ENCODE results near the gene WRAP53.

Gene WRAP53

GRCh38 chr17:7687072-7687907 is 987 bp upstream of the WRAP53 start, which contains the start of gene TP53:
Gene TP53 (minus strand): TSS chr17:7687490. CDS start chr17:7676594, 10,896 bp downstream.
- CTCF ChIA-PET, result interaction anchor here (0.6 to 9.5 kb wide), 68 partner anchors 11 to 760 kb away, joined by 3 to 201 read pairs (median 5); partner anchors contain the start of genes ATP1B2, CD68, EFNB3 and FXR2
- DNase-seq (ENCODE audit: low read depth, low spot score), result peak; percentile 58
- POLR2A ChIA-PET, result interaction anchor here (0.6 to 3.0 kb wide), 20 partner anchors 10 to 506 kb away, joined by 3 to 21 read pairs (median 4); partner anchors contain the start of genes CD68, EFNB3, FXR2 and MPDU1

DNA sequence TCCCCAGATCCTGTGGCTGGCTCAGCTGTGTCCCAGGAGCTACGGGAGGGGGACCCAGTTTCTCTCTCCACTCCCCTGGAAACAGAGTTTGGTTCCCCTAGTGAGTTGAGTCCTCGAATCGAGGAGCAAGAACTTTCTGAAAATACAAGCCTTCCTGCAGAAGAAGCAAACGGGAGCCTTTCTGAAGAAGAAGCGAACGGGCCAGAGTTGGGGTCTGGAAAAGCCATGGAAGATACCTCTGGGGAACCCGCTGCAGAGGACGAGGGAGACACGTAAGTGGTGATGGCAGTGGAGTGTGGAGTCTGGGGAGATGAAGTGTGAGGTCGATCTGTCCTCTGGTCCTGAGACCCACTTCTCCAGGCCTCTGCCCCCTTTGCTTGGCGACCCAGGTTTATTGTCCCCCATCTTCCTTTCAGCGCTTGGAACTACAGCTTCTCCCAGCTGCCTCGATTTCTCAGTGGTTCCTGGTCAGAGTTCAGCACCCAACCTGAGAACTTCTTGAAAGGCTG is 585 bp downstream of the WRAP53 start:
- TF ChIP-seq, protein P1, sequence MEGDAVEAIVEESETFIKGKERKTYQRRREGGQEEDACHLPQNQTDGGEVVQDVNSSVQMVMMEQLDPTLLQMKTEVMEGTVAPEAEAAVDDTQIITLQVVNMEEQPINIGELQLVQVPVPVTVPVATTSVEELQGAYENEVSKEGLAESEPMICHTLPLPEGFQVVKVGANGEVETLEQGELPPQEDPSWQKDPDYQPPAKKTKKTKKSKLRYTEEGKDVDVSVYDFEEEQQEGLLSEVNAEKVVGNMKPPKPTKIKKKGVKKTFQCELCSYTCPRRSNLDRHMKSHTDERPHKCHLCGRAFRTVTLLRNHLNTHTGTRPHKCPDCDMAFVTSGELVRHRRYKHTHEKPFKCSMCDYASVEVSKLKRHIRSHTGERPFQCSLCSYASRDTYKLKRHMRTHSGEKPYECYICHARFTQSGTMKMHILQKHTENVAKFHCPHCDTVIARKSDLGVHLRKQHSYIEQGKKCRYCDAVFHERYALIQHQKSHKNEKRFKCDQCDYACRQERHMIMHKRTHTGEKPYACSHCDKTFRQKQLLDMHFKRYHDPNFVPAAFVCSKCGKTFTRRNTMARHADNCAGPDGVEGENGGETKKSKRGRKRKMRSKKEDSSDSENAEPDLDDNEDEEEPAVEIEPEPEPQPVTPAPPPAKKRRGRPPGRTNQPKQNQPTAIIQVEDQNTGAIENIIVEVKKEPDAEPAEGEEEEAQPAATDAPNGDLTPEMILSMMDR (IDR thresholded peaks at IDR 0.05; ENCODE audit: insufficient read depth, low read length, missing control alignments), result no peak
- DNase-seq (ENCODE audit: low read depth, low spot score), result no peak
- peak overlapping the region; percentile 66 for H3K4me3 ChIP-seq (ENCODE audit: low read depth, low read length)
- ChIA-PET POLR2A (interaction anchor here (0.6 to 2.2 kb wide), 3 partner anchors 28 to 126 kb away, joined by 4 to 15 read pairs (median 4); no protein-coding TSS in a partner anchor), CTCF (interaction anchor here (0.7 to 9.5 kb wide), 23 partner anchors 11 to 175 kb away, joined by 3 to 201 read pairs (median 14); partner anchors contain the start of genes ATP1B2, MPDU1, SAT2 and SHBG)

More at GRCh38 chr17:7687072-7687907, 987 bp upstream of the WRAP53 start, which contains the start of gene TP53:
- TF ChIP-seq, protein P1 (IDR thresholded peaks at IDR 0.05; ENCODE audit: insufficient read depth, low read length, missing control alignments), result no peak
- peak within 1 kb of the TSS; percentile 99 for H3K4me3 ChIP-seq (ENCODE audit: low read depth, low read length)

DNA sequence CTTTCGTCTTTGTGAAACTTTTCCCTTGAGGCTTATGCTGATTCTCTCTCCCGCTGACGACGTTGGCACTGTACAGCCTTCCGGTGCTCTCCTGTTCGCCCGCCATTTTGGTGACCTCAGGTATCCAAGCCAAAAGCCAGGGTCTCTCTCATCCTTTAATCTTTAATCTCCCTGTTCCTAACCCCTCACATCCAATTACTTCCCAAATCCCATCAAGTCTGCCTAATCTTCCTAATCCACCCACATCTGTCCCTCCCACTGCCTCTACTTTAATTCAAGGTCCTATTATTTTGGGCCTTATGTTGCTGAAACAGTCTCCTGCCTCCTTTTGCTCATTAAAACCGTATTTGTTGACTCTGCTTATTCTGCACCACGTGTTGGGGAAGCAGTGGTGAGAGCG is 7.3 kb downstream of the WRAP53 start:
- H3K4me3 ChIP-seq (ENCODE audit: low read depth, low read length), result no peak overlapping the region
- POLR2A ChIA-PET, result no interaction called here
- no peak for DNase-seq (ENCODE audit: low read depth, low spot score)
- CTCF ChIA-PET, result no interaction called here
- TF ChIP-seq, protein P1 (IDR thresholded peaks at IDR 0.05; ENCODE audit: insufficient read depth, low read length, missing control alignments), result no peak

DNA sequence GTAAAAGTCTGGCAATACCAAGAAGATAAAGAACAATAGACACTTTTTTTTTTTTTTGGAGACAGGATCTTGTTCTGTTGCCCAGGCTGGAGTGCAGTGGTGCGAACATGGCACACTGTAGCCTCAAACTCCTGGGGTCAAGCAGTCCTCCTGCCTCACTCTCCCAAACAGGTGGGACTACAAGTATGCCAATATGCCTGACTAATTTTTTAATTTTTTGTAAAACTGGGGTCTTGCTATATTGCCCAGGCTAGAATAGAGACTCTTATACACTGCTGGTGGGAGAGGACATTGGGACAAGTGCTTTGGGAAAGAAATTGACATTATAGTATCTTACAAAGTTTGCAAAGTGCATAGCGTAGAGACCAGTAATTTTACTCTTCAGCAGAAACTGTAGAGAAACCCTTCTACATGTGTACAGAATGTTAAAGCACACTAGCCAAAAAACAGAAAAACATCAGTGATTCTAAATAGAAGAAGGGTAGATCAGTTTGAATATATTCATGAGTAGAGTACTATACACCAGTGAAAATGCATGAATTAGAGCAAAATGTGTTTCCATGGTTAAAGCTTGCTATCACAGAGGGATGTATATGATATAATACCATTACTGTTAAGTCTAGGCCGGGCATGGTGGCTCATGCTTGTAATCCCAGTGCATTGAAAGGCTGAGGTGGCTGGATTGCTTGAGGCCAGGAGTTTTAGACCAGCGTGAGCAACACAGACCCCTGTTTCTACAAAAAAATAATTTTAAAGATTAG is 9.7 kb downstream of the WRAP53 start:
- DNase-seq (ENCODE audit: low read depth, low spot score), result no peak

DNA sequence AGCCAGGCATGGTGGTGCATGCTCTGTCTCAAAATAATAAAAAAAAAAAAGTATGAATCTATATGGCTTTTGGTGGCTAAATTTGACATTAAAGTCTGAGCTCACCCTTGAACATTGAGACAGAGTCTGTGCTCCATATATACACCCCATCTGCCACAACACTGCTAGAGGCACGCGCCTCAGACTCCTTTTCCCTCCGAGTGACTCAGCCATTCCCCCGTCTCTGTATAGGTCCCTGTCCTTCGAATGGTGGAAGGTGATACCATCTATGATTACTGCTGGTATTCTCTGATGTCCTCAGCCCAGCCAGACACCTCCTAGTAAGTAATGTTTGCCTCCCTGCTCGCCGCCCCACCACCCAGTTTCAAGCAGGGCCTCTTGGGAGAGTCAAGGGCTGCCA is 12.2 kb downstream of the WRAP53 start:
- ChIA-PET CTCF (interaction anchor here (1.5 to 4.3 kb wide), 2 partner anchors 12 to 43 kb away, joined by 3 to 45 read pairs; partner anchors contain the start of genes TP53 and WRAP53), POLR2A (no interaction called here)
- no peak for DNase-seq (ENCODE audit: low read depth, low spot score)
- no peak overlapping the region for H3K4me3 ChIP-seq (ENCODE audit: low read depth, low read length)
- TF ChIP-seq, protein P1 (IDR thresholded peaks at IDR 0.05; ENCODE audit: insufficient read depth, low read length, missing control alignments), result no peak

More for the DNA sequence above, 9.7 kb downstream of the WRAP53 start:
- ChIA-PET CTCF (interaction anchor here (0.7 to 4.3 kb wide), 2 partner anchors 9 to 109 kb away, joined by 3 to 45 read pairs; partner anchors contain the start of genes TP53 and WRAP53), POLR2A (no interaction called here)
- H3K4me3 ChIP-seq (ENCODE audit: low read depth, low read length), result no peak overlapping the region
- TF ChIP-seq, protein P1 (IDR thresholded peaks at IDR 0.05; ENCODE audit: insufficient read depth, low read length, missing control alignments), result no peak

All from AG04449 (cell line).